Fibroblast of villous mesenchyme (primary cell): ENCODE measurements around the gene RIMBP2. TPM values are rescaled to one million over a fixed set of nuclear protein-coding genes. Genes with fewer than 3 reads are reported as not detected.
"Not testable (repeated sequence)": the region's sequence is repeated elsewhere in the genome, so short reads cannot be mapped to it uniquely, and the experiment has no call there.

Experiments
- DNase-seq: peaks from one replicate; pipeline ENCODE4 v3.0.0-alpha.2; 2010; ENCODE audit warnings: low read depth
- H3K4me3 ChIP-seq: 2 replicates; pipeline ENCODE4 v1.5.1; 2011; ENCODE audit warnings: low read depth, mild to moderate bottlenecking, low read length
- total RNA-seq: library from RNA; depleted of rRNA; stranded (reverse); fragments of >200 nt; gene quantifications from 2 replicates; pipeline ENCODE4 v1.2.3, GENCODE V29; 2012
- TF ChIP-seq, protein P1 (sequence below): IDR thresholded peaks from 2 replicates; pipeline ENCODE4 v1.5.1; 2012; ENCODE audit warnings: low read depth, mild to moderate bottlenecking, low read length; ENCODE audit not compliant: insufficient read depth

Gene RIMBP2
- total RNA-seq, 1 donor: not detected

GRCh38 chr12:130744274-130744673 is 28.2 kb upstream of the RIMBP2 start:
- no peak for DNase-seq
- TF ChIP-seq, protein P1, sequence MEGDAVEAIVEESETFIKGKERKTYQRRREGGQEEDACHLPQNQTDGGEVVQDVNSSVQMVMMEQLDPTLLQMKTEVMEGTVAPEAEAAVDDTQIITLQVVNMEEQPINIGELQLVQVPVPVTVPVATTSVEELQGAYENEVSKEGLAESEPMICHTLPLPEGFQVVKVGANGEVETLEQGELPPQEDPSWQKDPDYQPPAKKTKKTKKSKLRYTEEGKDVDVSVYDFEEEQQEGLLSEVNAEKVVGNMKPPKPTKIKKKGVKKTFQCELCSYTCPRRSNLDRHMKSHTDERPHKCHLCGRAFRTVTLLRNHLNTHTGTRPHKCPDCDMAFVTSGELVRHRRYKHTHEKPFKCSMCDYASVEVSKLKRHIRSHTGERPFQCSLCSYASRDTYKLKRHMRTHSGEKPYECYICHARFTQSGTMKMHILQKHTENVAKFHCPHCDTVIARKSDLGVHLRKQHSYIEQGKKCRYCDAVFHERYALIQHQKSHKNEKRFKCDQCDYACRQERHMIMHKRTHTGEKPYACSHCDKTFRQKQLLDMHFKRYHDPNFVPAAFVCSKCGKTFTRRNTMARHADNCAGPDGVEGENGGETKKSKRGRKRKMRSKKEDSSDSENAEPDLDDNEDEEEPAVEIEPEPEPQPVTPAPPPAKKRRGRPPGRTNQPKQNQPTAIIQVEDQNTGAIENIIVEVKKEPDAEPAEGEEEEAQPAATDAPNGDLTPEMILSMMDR: no peak
- no peak overlapping the region for H3K4me3 ChIP-seq

DNA sequence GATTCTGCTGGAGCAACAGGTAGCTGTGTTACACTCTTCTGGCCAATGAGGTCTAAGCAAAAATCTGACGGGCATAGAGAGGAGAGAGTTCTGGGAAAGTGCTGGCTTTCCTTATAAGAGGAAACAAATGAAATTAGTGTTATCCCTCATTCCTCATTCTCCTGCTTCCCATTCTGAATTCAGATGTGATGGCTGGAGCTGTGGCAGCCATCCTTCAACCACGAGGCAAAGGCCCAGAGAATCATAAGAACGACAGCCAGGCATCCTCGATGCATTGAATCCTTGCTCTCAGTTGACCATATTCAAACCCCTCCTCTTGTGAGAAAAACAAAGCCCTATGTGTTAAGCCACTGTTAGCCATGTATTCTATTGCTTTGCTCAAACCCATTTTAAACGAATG is 27.5 kb upstream of the RIMBP2 start:
- no peak for DNase-seq
- TF ChIP-seq, protein P1: no peak
- H3K4me3 ChIP-seq: no peak overlapping the region

- TF ChIP-seq, protein P1: no peak
- H3K4me3 ChIP-seq: no peak overlapping the region
- DNase-seq: no peak
Observed at GRCh38 chr12:130743176-130743575, 27.1 kb upstream of the RIMBP2 start.

- no peak for DNase-seq
- TF ChIP-seq, protein P1: no peak
- no peak overlapping the region for H3K4me3 ChIP-seq
Observed at GRCh38 chr12:130742716-130743115, 26.6 kb upstream of the RIMBP2 start.

DNA sequence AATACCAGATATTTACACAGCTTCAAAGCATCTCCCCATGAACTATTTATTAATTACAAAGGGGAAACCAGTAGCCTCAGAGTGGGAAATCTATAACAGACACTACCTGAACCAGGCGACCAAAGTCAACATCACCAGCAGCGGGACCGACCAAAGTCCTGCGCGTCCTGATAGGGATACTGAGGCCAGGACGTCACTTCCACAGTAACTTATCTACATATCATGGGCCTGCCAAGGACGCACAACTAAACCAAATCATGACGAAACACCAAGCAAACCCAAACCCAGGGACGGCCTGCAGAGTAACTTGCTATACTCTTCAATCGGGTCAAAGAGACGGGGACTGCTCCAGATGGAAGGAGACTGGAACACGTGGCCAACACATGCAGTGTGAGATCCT is 26.0 kb upstream of the RIMBP2 start:
- H3K4me3 ChIP-seq: no peak overlapping the region
- TF ChIP-seq, protein P1: no peak
- no peak for DNase-seq

DNA sequence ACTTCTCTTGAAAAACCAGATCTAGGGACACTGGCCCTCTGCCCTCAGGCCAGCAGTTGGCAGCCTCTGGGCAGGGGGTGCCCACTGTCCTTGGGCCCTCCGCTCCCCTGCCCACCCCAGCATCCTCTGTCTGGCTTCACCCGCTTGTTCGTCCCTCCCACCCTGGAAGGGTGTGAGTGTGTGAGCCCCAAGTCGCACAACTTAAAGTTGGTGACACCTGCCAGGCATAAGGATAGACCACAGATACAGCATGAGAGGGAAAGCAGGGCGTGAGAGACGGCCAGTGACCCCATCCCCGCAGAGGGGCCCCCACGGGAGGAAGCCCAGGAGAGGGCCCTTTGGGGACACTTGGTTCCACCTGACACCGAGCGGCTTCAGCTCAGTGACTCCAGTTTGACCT is 23.5 kb upstream of the RIMBP2 start:
- TF ChIP-seq, protein P1: no peak
- no peak for DNase-seq
- no peak overlapping the region for H3K4me3 ChIP-seq

GRCh38 chr12:130738403-130738802 is 22.3 kb upstream of the RIMBP2 start:
- H3K4me3 ChIP-seq, DNase-seq: not testable (repeated sequence)
